ENCODE results near the gene CHD9.
A peak's percentile ranks its signal among the peaks of the same experiment; 100 is the strongest.

Gene CHD9

DNA sequence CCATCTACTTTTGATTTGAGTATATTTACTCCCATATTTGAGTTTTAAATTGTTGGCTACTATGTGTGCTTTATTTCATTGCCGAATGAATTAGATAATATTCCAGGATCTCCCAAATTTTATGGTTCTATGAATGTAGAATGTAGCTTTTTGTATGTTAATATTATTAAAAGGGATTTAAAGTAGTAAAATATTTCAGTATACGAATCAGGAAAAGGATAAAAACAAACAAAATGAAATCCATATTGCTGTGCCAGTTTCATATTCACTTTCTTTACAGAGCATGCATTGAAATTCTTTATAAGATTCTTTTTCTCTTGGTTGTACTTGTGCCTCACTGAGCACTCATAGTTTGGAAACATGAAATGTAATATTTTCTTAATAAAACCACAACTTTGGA is 155.1 kb downstream of the CHD9 start:
- Histone ChIP-seq H3K4me3 (ENCODE audit: low read length) (peak overlapping the region; percentile 54), H3K36me3 (ENCODE audit: control insufficient read depth, insufficient read depth, low read length) (peaks cover 2% of the 10 kb centered on the region), H3K27ac (ENCODE audit: low read depth, low read length) (no peak overlapping the region), H3K9ac (ENCODE audit: low read length) (no peak overlapping the region), H3K27me3 (ENCODE audit: control insufficient read depth, insufficient read depth, low read length) (no peaks in the 10 kb centered on the region), H3K4me1 (ENCODE audit: control insufficient read depth, insufficient read depth, low read length) (peaks cover 20% of the 10 kb centered on the region)

DNA sequence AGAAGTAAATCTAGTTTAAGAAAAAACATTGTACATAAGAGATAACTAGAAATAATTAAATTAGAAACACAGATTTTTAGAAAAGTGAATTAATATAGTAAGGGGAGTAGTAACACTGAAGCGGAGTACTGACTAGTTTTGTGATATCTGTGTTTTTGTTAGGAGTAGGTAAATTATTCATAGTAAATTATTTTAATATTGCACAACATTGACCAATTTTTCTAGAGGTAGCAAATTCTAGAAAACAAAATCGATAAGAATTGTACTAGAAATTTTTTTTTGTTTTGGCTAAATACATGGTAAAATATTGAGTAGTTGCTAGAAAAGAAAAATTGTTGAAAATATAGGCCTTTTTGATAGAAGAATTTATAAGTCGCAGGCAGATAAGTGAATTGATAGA is 156.5 kb downstream of the CHD9 start:
- Histone ChIP-seq H3K27ac (ENCODE audit: low read depth, low read length) (no peak overlapping the region), H3K9ac (ENCODE audit: low read length) (no peak overlapping the region), H3K27me3 (ENCODE audit: control insufficient read depth, insufficient read depth, low read length) (no peaks in the 10 kb centered on the region), H3K36me3 (ENCODE audit: control insufficient read depth, insufficient read depth, low read length) (peaks cover 2% of the 10 kb centered on the region), H3K4me3 (ENCODE audit: low read length) (no peak overlapping the region), H3K4me1 (ENCODE audit: control insufficient read depth, insufficient read depth, low read length) (peaks cover 20% of the 10 kb centered on the region)

DNA sequence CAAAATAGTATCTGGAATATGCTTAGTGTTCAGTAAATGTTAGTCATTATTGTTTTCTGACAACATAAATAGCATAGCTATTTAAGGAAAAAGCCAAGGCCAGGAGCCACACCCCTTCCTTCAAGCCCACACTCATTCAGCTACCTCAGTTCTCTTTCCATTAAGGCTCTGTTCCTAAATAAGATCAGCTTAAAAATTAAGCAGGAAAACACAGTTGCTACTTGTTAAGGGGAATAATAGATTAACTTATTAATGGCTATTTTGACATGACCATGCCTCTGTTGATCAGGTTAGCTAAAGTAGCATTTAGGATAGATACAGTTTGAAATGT is 158.1 kb downstream of the CHD9 start:
- Histone ChIP-seq H3K27me3 (ENCODE audit: control insufficient read depth, insufficient read depth, low read length) (no peaks in the 10 kb centered on the region), H3K9ac (ENCODE audit: low read length) (no peak overlapping the region), H3K27ac (ENCODE audit: low read depth, low read length) (no peak overlapping the region), H3K4me3 (ENCODE audit: low read length) (no peak overlapping the region), H3K36me3 (ENCODE audit: control insufficient read depth, insufficient read depth, low read length) (peaks cover 2% of the 10 kb centered on the region), H3K4me1 (ENCODE audit: control insufficient read depth, insufficient read depth, low read length) (peaks cover 19% of the 10 kb centered on the region)

DNA sequence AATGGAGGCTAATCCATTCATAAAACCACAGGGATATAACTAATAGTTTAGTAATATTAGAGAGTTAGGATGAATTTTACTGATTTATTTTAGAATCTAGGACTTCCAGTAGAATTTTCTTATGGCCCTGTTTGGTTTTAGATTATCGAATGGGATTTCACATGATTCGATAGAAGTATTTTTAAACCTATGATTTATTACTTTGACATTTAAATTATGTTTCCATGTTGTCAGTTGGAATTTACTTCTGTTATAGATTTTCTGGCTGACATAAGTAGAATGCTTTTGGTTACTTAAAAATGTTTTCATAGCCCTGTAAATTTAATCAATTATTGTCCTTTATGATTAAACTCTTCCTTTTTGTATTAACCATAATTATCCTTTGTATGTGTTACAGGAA is 158.8 kb downstream of the CHD9 start:
- Histone ChIP-seq H3K27ac (ENCODE audit: low read depth, low read length) (no peak overlapping the region), H3K4me3 (ENCODE audit: low read length) (no peak overlapping the region), H3K27me3 (ENCODE audit: control insufficient read depth, insufficient read depth, low read length) (no peaks in the 10 kb centered on the region), H3K36me3 (ENCODE audit: control insufficient read depth, insufficient read depth, low read length) (peaks cover 2% of the 10 kb centered on the region), H3K9ac (ENCODE audit: low read length) (no peak overlapping the region), H3K4me1 (ENCODE audit: control insufficient read depth, insufficient read depth, low read length) (peaks cover 15% of the 10 kb centered on the region)

DNA sequence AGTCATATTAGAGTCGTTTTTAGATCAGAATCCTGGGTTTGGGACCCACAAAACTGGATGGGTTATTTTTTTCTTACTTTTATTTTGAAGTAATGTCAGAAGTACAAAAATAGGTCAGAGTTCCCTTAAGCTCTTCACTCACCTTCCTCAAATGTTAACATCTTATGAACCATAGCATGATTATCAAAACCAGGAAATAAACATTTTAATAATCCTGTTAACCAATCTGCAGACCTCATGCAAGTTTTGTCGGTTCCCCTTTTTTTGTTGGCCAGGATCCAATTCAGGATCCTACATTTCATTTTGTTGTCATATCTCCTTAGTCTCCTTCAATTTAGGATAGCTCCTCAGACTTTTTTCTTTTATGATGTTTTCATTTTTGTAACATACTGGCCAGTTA is 162.0 kb downstream of the CHD9 start:
- peaks cover 10% of the 10 kb centered on the region for H3K4me1 ChIP-seq (ENCODE audit: control insufficient read depth, insufficient read depth, low read length)
- no peak overlapping the region for H3K27ac ChIP-seq (ENCODE audit: low read depth, low read length)
- H3K27me3 ChIP-seq (ENCODE audit: control insufficient read depth, insufficient read depth, low read length): no peaks in the 10 kb centered on the region

DNA sequence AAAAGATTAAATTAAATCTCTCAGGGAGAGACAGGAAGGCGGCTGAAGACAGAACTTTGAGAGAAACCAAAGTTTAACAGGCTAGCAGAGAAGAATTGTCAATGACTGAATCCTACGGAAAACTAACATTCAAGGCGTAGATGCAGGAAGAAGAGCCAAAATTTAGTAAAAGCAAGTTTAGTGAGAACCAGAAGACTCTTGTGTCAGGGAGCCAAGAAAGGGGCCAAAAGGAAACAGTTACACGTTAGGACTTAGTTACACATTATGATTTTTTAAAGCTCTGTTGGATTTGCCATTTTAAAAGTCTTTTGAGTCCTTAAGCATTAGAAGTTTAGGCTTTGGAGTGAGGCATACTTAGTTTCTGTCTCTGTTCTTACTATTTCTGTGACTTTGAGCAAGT is 164.6 kb downstream of the CHD9 start:
- no peak overlapping the region for H3K27ac ChIP-seq (ENCODE audit: low read depth, low read length)
- no peak overlapping the region for H3K9ac ChIP-seq (ENCODE audit: low read length)
- H3K4me1 ChIP-seq (ENCODE audit: control insufficient read depth, insufficient read depth, low read length): peaks cover 4% of the 10 kb centered on the region
- H3K27me3 ChIP-seq (ENCODE audit: control insufficient read depth, insufficient read depth, low read length): no peaks in the 10 kb centered on the region
- no peak overlapping the region for H3K4me3 ChIP-seq (ENCODE audit: low read length)
- H3K36me3 ChIP-seq (ENCODE audit: control insufficient read depth, insufficient read depth, low read length): no peaks in the 10 kb centered on the region

More for the DNA sequence above, 162.0 kb downstream of the CHD9 start:
- H3K9ac ChIP-seq (ENCODE audit: low read length): no peak overlapping the region
- no peak overlapping the region for H3K4me3 ChIP-seq (ENCODE audit: low read length)
- peaks cover 2% of the 10 kb centered on the region for H3K36me3 ChIP-seq (ENCODE audit: control insufficient read depth, insufficient read depth, low read length)

DNA sequence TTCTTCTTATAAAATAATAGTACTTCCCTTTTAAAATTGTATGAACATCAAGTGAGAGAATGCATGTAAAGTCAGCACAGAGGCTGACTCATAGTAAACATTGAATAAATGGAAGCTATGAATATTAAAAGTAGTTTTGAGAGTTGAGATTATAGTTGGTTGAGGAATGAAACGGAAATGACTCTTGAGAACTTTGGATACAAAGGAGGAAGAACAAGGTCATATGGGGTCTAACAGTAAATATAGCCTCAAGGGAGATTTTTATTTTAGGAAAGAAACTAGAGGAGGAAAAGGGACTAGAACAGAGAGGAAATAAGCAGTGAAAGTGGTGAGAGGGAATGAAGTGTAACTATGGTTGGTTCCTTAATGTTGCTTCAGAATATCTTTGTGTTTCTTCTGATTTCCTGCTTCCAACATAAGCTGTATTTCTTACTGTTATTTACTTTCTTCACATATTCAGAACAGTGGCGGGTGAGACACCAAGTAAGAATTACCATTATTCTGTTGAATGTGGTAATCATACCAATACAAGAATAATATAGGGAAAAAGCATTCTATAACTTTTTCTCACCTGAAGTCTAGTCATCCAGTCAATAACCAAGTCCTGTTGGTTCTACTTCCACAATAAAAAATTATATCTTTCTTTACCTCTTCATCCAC is 165.1 kb downstream of the CHD9 start:
- Histone ChIP-seq H3K27me3 (ENCODE audit: control insufficient read depth, insufficient read depth, low read length) (no peaks in the 10 kb centered on the region), H3K9ac (ENCODE audit: low read length) (no peak overlapping the region), H3K4me1 (ENCODE audit: control insufficient read depth, insufficient read depth, low read length) (peaks cover 4% of the 10 kb centered on the region), H3K27ac (ENCODE audit: low read depth, low read length) (peak overlapping the region; percentile 12), H3K36me3 (ENCODE audit: control insufficient read depth, insufficient read depth, low read length) (no peaks in the 10 kb centered on the region), H3K4me3 (ENCODE audit: low read length) (no peak overlapping the region)

DNA sequence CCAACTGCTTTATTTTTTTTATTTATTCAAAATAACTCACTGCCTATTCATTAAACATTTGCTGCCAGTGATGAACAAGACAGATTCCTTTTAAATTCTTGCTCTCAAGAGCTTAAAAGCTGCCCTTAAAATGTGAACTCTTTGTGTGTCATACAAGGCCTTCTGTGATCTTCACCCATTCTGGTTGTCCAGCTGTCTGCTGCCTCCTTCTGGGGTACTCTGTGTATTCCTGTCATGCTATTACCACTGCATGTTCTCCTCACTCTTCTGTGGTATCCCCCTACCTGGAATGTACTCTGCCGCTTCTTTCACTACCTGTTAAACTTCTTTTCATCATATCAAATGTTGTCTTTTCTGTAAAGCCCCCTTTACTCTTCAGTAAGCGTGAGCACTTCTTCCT is 165.8 kb downstream of the CHD9 start:
- H3K9ac ChIP-seq (ENCODE audit: low read length): no peak overlapping the region
- H3K4me3 ChIP-seq (ENCODE audit: low read length): no peak overlapping the region
- no peaks in the 10 kb centered on the region for H3K27me3 ChIP-seq (ENCODE audit: control insufficient read depth, insufficient read depth, low read length)
- H3K36me3 ChIP-seq (ENCODE audit: control insufficient read depth, insufficient read depth, low read length): no peaks in the 10 kb centered on the region
- no peak overlapping the region for H3K27ac ChIP-seq (ENCODE audit: low read depth, low read length)
- H3K4me1 ChIP-seq (ENCODE audit: control insufficient read depth, insufficient read depth, low read length): peaks cover 4% of the 10 kb centered on the region

DNA sequence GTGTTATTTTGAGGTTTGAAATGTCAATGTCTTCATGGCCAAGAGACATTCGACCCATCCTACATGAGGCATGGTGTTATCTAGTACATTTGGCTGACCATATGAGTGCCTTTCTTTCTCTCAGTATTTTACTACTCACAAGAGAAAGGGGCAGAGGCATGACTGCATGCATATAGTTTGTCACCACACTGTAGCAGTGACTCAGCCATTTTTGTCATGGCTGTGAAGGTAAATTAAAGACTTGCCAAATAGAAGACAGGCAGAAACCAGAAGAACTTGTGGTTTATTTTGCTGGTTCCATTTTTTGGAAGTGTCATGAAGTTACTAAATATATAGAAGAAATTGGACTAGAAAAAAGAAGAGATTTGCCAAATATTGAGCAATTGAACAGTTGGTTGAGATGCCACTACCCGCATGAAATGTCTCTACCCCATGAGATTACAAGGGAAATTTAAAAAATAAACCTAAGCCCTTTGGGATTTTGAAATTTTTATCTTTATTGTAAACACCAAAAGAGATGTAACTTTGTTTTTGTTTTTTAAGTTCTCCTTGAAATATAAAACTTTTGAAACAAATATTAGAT is 170.3 kb downstream of the CHD9 start:
- no peak overlapping the region for H3K4me3 ChIP-seq (ENCODE audit: low read length)
- no peak overlapping the region for H3K9ac ChIP-seq (ENCODE audit: low read length)
- H3K27ac ChIP-seq (ENCODE audit: low read depth, low read length): no peak overlapping the region
- peaks cover under 1% of the 10 kb centered on the region for H3K36me3 ChIP-seq (ENCODE audit: control insufficient read depth, insufficient read depth, low read length)
- H3K4me1 ChIP-seq (ENCODE audit: control insufficient read depth, insufficient read depth, low read length): peaks cover 2% of the 10 kb centered on the region
- H3K27me3 ChIP-seq (ENCODE audit: control insufficient read depth, insufficient read depth, low read length): no peaks in the 10 kb centered on the region

DNA sequence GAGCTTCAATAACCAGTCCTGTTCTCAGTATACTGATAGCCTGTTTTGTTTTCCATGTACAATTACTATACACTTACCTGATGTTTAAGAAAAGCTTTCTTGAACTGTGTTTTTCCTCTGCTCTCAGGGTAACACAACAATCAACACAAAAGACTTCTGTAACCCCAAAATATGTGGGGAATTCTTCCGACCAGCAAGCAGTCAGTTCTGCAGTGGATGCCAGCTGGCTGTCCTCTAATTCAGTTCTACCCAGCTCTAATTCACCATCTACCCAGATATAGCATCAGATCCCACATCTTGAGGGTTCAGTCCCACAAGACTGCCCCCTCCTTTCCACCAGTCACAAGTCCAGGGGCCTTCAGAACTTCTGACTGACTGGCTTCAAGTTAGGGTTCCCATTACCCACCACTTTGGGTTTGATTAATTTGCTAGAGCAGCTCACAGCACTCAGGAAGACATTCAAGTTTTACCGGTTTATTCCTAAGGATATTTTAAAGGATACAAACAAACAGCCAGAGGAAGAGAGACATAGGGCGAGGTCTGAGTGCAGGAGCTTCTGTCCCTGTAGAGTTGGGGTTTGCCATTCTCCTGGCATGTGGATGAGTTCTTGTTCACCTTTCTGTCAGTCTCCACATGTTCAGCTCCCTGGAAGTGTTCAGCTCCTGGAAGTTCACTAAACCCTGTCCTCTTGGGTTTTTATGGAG is 178.2 kb downstream of the CHD9 start:
- no peaks in the 10 kb centered on the region for H3K27me3 ChIP-seq (ENCODE audit: control insufficient read depth, insufficient read depth, low read length)
- H3K27ac ChIP-seq (ENCODE audit: low read depth, low read length): no peak overlapping the region
- peaks cover 17% of the 10 kb centered on the region for H3K36me3 ChIP-seq (ENCODE audit: control insufficient read depth, insufficient read depth, low read length)
- no peak overlapping the region for H3K9ac ChIP-seq (ENCODE audit: low read length)
- no peaks in the 10 kb centered on the region for H3K4me1 ChIP-seq (ENCODE audit: control insufficient read depth, insufficient read depth, low read length)
- no peak overlapping the region for H3K4me3 ChIP-seq (ENCODE audit: low read length)

DNA sequence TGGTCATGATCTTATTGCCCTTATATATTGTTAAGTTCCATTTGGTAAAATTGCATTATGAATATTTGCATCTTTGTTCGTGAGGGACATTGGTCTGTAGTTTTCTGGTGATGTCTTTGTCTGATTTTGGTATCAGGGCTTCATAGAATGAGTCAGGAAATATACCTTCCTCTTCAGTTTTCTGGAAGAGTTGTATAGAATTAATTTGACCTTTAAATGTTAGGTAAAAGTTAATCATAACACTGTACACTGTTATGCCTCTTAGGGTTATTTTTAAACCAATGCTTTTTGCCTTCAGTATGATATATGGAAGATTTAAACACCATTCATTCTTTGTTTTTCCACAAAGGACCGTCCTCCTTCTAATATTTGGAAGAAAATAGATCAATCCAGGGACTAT is 180.0 kb downstream of the CHD9 start:
- Histone ChIP-seq H3K27me3 (ENCODE audit: control insufficient read depth, insufficient read depth, low read length) (no peaks in the 10 kb centered on the region), H3K9ac (ENCODE audit: low read length) (no peak overlapping the region), H3K36me3 (ENCODE audit: control insufficient read depth, insufficient read depth, low read length) (peaks cover 17% of the 10 kb centered on the region), H3K27ac (ENCODE audit: low read depth, low read length) (no peak overlapping the region), H3K4me1 (ENCODE audit: control insufficient read depth, insufficient read depth, low read length) (no peaks in the 10 kb centered on the region), H3K4me3 (ENCODE audit: low read length) (no peak overlapping the region)

DNA sequence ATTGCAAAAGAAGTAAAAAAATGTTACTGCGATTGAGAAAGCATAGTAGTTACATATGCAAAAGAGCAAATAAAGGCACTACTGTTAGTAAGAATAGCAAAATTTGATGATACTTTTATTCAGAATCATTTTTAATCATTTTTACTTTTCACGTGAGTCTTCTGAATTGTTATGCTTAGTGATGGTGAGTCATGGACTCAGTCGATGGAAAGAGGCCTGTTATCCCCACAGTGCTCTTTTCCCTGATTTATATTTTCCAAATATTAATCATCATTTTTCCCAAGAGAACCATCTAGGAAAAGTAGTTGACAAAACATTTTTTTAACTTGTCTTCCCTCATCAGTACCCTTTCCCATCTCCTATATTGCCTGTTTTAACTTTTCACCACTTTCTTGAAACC is 181.1 kb downstream of the CHD9 start:
- H3K4me3 ChIP-seq (ENCODE audit: low read length): no peak overlapping the region
- H3K9ac ChIP-seq (ENCODE audit: low read length): no peak overlapping the region
- no peak overlapping the region for H3K27ac ChIP-seq (ENCODE audit: low read depth, low read length)
- no peaks in the 10 kb centered on the region for H3K4me1 ChIP-seq (ENCODE audit: control insufficient read depth, insufficient read depth, low read length)
- H3K27me3 ChIP-seq (ENCODE audit: control insufficient read depth, insufficient read depth, low read length): no peaks in the 10 kb centered on the region
- peaks cover 14% of the 10 kb centered on the region for H3K36me3 ChIP-seq (ENCODE audit: control insufficient read depth, insufficient read depth, low read length)

DNA sequence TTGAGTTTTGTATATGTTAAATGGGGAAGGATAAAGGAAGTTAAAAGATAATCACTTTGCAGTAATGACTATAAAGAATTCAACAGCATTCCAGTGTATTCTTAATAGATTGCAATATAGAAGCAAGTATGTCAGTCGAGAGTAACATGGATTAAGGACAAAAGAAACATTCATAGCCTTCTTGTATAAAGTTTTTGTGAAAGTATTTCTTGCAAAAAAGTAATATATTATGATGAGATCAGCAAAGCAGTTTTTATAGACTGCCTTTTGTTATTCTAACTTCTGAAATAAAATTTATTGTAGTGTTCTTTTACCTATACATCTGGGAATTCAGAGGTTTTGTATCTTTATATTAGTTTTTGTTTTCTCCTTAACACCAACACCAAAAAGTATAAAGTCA is 194.5 kb downstream of the CHD9 start:
- Histone ChIP-seq H3K27me3 (ENCODE audit: control insufficient read depth, insufficient read depth, low read length) (no peaks in the 10 kb centered on the region), H3K4me1 (ENCODE audit: control insufficient read depth, insufficient read depth, low read length) (no peaks in the 10 kb centered on the region), H3K27ac (ENCODE audit: low read depth, low read length) (no peak overlapping the region), H3K36me3 (ENCODE audit: control insufficient read depth, insufficient read depth, low read length) (peaks cover 12% of the 10 kb centered on the region), H3K9ac (ENCODE audit: low read length) (no peak overlapping the region), H3K4me3 (ENCODE audit: low read length) (no peak overlapping the region)

Data from rectal smooth muscle tissue (tissue), 1 donor.